ENCODE results near the gene ZNF496.

DNA sequence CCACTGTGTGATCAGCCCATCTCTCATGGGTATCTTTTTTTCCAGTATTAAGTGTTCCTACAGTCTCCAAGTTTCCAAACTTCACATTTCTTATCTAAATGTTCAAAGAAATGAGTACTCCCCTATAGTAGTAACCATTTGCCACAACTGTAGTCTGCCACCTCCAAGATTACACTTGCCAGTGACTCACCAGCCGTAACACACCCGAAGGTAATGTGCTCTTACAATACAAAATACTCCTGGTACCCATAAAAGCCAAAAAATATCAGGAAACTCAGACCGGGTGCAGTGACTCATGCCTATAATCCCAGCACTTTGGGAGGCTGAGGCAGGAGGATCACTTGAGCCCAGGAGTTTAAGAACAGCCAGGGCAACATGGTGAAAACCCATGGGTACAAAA is 20.5 kb upstream of the ZNF496 start:
- TF ChIP-seq, protein P1, sequence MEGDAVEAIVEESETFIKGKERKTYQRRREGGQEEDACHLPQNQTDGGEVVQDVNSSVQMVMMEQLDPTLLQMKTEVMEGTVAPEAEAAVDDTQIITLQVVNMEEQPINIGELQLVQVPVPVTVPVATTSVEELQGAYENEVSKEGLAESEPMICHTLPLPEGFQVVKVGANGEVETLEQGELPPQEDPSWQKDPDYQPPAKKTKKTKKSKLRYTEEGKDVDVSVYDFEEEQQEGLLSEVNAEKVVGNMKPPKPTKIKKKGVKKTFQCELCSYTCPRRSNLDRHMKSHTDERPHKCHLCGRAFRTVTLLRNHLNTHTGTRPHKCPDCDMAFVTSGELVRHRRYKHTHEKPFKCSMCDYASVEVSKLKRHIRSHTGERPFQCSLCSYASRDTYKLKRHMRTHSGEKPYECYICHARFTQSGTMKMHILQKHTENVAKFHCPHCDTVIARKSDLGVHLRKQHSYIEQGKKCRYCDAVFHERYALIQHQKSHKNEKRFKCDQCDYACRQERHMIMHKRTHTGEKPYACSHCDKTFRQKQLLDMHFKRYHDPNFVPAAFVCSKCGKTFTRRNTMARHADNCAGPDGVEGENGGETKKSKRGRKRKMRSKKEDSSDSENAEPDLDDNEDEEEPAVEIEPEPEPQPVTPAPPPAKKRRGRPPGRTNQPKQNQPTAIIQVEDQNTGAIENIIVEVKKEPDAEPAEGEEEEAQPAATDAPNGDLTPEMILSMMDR (IDR thresholded peaks at IDR 0.05; ENCODE audit: low read length), result no peak
- no peak for TF ChIP-seq EZH2 (IDR thresholded peaks at IDR 0.05; ENCODE audit: borderline replicate concordance, low read length)
